Sigmoid colon (tissue), 4 donors: ENCODE data around the gene IL17A.

Source experiments
- CTCF ChIP-seq, 4 experiments: fragments of 450-650 bp in 3 of 4; fragments of 200-600 bp in 1 of 4; IDR thresholded peaks; one replicate each; pipeline ENCODE4 v1.5.1; 2016 to 2019; ENCODE audit warnings: antibody characterized with exemption in 4 of 4, mild to moderate bottlenecking in 3 of 4, moderate library complexity in 2 of 4
- EP300 ChIP-seq, 4 donors: sonication (generic); formaldehyde crosslinking; IDR thresholded peaks; one replicate each; pipeline ENCODE4 v1.6.1; 2017; ENCODE audit warnings: antibody characterized with exemption in 4 of 4
- POLR2AphosphoS5 ChIP-seq, 4 donors: sonication (generic); formaldehyde crosslinking; IDR thresholded peaks; one replicate each; pipeline ENCODE4 v1.6.1; 2017; ENCODE audit warnings: antibody characterized with exemption in 4 of 4

- no peak for TF ChIP-seq POLR2AphosphoS5 (IDR thresholded peaks at IDR 0.05)
- no peak for TF ChIP-seq CTCF (IDR thresholded peaks at IDR 0.05)
- TF ChIP-seq EP300 (IDR thresholded peaks at IDR 0.05), result no peak
Measured at GRCh38 chr6:52217761-52218160, 31.6 kb downstream of the IL17A start.
